ENCODE measurements around the gene NAT8L. TPM values are rescaled to one million over a fixed set of nuclear protein-coding genes. Genes with fewer than 3 reads are reported as not detected.

Gene NAT8L
- total and polyA plus RNA-seq, 8 donors, result 0.23 to 7.3 (median 4.5) TPM

GRCh38 chr4:2046031-2046961 lies 12.8 kb upstream of the NAT8L start:
- Histone ChIP-seq H3K4me3 (no peak overlapping the region), H3K9me3 (no peaks in the 10 kb centered on the region), H3K4me1 (peaks cover 2 to 17% of the 10 kb centered on the region in 2 donors), H3K27me3 (peaks cover 11 to 93% of the 10 kb centered on the region in 2 donors), H3K27ac (no peak overlapping the region), H3K36me3 (no peaks in the 10 kb centered on the region)
- no peak for TF ChIP-seq CTCF (IDR thresholded peaks at IDR 0.05)
- ATAC-seq (no peak), DNase-seq (peak in 1 of 4 donors; percentile 57)
- intact Hi-C loops (cut with DNase I), result no loop called here

GRCh38 chr4:2047031-2047660 lies 12.0 kb upstream of the NAT8L start:
- Histone ChIP-seq H3K9me3 (no peaks in the 10 kb centered on the region), H3K4me1 (peaks cover 0 to 9% of the 10 kb centered on the region in 2 donors), H3K36me3 (no peaks in the 10 kb centered on the region), H3K27me3 (peaks cover 10 to 93% of the 10 kb centered on the region in 2 donors), H3K4me3 (no peak overlapping the region), H3K27ac (no peak overlapping the region)
- intact Hi-C loops (cut with DNase I), result no loop called here
- TF ChIP-seq CTCF (IDR thresholded peaks at IDR 0.05), result no peak
- DNase-seq, result peak in 2 of 4 donors; percentile 25 to 79
- ATAC-seq, result no peak

GRCh38 chr4:2047781-2048581 lies 11.1 kb upstream of the NAT8L start:
- DNase-seq (peak in 1 of 4 donors; percentile 66), ATAC-seq (no peak)
- Histone ChIP-seq H3K27ac (no peak overlapping the region), H3K36me3 (no peaks in the 10 kb centered on the region), H3K4me3 (no peak overlapping the region), H3K4me1 (peaks cover 0 to under 1% of the 10 kb centered on the region in 2 donors), H3K9me3 (no peaks in the 10 kb centered on the region), H3K27me3 (peaks cover 12 to 93% of the 10 kb centered on the region in 2 donors)
- no peak for TF ChIP-seq CTCF (IDR thresholded peaks at IDR 0.05)
- intact Hi-C loops (cut with DNase I), result no loop called here

- Histone ChIP-seq H3K27me3 (peaks cover 16 to 93% of the 10 kb centered on the region in 2 donors), H3K36me3 (no peaks in the 10 kb centered on the region), H3K9me3 (no peaks in the 10 kb centered on the region), H3K4me1 (no peaks in the 10 kb centered on the region), H3K4me3 (no peak overlapping the region), H3K27ac (no peak overlapping the region)
- DNase-seq (no peak), ATAC-seq (no peak)
- no peak for TF ChIP-seq CTCF (IDR thresholded peaks at IDR 0.05)
- intact Hi-C loops (cut with DNase I), result no loop called here
Observed at GRCh38 chr4:2048831-2049230, 10.3 kb upstream of the NAT8L start.

Measured in left lung (tissue), 10 donors.